Adrenal gland (tissue), 5 donors: ENCODE data around the gene OTULIN.

Experiments used
- CTCF ChIP-seq, 6 experiments: fragments of 450-650 bp in 4 of 6; fragments of 200-600 bp in 2 of 6; sonication (generic) in 1 of 6; IDR thresholded peaks; 1 replicate in 5 of 6; 2 replicates in 1 of 6; pipeline versions ENCODE4 v1.5.1 to v1.8.0; 2016 to 2021; ENCODE audit warnings: antibody characterized with exemption in 6 of 6, mild to moderate bottlenecking in 2 of 6, moderate library complexity in 1 of 6
- POLR2A ChIP-seq, 2 donors: fragments of 450-650 bp; IDR thresholded peaks; one replicate each; pipeline ENCODE4 v1.6.1; 2017; ENCODE audit warnings: antibody characterized with exemption in 2 of 2, mild to moderate bottlenecking in 2 of 2, moderate library complexity in 1 of 2
- donor health status: DM: no; HTN: no; CAD: no.

DNA sequence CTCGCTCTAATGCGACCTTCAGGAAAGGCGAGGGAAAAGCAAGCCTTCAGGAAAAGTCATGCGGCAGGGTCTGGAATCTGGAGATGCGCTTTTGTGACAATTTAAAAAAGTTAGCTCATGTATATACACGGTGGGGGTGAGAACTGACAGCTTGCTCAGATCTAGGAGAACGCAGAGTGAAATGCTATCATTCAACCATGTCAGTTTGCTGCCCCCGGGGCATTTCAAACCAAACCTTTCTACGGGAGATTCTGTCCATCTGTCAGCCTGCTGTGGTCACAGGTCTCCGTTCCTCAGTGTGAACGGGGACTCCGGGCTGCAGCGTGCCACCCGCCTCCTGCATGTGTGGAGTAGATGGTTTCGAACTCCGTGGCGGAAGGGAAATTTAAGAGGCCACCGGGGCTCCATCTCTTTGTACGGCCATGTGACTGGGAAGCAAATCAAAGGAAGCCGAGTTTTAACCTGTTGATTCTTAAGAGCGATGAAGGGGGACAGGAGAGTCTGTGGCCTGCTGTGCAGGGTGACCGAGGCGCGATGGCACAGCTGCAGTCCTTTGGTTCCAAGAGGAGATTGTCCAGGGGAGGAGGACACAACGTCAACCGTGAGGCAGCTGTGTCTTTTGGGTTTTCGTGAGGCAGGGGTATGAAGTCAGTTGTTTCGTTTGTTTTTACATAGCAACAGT, 45.9 kb downstream of the OTULIN start:
- TF ChIP-seq CTCF (IDR thresholded peaks at IDR 0.05), result no peak
- no peak for TF ChIP-seq POLR2A (IDR thresholded peaks at IDR 0.05)
